ENCODE data around the gene LRTM2.

DNA sequence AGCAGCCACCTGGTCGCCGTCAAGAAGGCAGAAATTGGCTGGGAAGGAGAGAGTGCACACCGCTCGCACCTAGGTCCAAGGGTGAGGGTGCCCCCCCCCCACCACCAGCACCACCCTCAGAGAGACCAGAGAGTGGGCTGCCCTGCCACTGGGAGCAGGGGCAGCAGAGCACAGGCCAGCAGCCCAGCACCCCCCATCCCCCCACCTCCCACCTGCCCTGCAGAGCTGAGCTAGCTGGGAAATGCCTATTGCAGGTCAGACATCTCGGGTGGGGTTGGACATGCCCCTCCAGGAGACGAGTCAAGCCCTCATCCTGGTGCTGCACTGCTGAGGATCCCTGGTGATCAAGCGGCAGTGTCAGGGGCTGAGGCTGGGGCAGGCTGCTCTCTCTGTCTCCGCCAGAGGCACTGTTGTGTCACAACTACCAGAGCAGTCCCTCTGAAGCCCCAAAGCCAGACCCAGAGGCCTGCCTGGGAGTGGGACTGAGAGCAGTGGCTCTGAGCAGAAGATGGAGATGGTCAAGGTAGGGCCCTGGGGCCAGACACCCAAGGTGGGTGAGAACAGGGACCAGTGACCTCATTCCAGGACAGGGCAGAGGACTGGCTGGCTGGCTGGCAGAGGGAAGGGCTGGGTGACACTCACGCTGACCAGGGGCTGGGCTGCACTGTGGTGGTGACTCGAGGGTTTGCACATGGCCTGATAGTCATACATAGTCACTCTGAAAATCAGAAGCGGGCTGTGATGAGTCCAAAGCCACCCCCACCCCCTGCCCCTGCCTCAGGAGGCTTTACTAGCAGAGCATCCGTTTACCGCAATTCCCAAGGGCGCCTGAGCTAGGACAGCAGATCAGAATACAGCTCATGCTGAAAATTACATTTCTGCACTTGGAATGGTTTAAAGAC, 19.7 kb upstream of the LRTM2 start:
- TF ChIP-seq, protein P1, sequence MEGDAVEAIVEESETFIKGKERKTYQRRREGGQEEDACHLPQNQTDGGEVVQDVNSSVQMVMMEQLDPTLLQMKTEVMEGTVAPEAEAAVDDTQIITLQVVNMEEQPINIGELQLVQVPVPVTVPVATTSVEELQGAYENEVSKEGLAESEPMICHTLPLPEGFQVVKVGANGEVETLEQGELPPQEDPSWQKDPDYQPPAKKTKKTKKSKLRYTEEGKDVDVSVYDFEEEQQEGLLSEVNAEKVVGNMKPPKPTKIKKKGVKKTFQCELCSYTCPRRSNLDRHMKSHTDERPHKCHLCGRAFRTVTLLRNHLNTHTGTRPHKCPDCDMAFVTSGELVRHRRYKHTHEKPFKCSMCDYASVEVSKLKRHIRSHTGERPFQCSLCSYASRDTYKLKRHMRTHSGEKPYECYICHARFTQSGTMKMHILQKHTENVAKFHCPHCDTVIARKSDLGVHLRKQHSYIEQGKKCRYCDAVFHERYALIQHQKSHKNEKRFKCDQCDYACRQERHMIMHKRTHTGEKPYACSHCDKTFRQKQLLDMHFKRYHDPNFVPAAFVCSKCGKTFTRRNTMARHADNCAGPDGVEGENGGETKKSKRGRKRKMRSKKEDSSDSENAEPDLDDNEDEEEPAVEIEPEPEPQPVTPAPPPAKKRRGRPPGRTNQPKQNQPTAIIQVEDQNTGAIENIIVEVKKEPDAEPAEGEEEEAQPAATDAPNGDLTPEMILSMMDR (IDR thresholded peaks at IDR 0.05; ENCODE audit: low read depth, low read length, missing input control): peak; percentile 33
- TF ChIP-seq YY1 (IDR thresholded peaks at IDR 0.05): no peak
- no peak for TF ChIP-seq GABPA (IDR thresholded peaks at IDR 0.05 in 1 of 2, conservative IDR thresholded peaks at IDR 0.05 in 1 of 2)
- TF ChIP-seq, protein P2, sequence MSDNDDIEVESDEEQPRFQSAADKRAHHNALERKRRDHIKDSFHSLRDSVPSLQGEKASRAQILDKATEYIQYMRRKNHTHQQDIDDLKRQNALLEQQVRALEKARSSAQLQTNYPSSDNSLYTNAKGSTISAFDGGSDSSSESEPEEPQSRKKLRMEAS (IDR thresholded peaks at IDR 0.05): no peak
- TF ChIP-seq, protein P3, sequence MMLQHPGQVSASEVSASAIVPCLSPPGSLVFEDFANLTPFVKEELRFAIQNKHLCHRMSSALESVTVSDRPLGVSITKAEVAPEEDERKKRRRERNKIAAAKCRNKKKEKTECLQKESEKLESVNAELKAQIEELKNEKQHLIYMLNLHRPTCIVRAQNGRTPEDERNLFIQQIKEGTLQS (IDR thresholded peaks at IDR 0.05): no peak
- TF ChIP-seq RAD21 (IDR thresholded peaks at IDR 0.05): peak in 1 of 2 donors; percentile 72
- TF ChIP-seq, protein P4, sequence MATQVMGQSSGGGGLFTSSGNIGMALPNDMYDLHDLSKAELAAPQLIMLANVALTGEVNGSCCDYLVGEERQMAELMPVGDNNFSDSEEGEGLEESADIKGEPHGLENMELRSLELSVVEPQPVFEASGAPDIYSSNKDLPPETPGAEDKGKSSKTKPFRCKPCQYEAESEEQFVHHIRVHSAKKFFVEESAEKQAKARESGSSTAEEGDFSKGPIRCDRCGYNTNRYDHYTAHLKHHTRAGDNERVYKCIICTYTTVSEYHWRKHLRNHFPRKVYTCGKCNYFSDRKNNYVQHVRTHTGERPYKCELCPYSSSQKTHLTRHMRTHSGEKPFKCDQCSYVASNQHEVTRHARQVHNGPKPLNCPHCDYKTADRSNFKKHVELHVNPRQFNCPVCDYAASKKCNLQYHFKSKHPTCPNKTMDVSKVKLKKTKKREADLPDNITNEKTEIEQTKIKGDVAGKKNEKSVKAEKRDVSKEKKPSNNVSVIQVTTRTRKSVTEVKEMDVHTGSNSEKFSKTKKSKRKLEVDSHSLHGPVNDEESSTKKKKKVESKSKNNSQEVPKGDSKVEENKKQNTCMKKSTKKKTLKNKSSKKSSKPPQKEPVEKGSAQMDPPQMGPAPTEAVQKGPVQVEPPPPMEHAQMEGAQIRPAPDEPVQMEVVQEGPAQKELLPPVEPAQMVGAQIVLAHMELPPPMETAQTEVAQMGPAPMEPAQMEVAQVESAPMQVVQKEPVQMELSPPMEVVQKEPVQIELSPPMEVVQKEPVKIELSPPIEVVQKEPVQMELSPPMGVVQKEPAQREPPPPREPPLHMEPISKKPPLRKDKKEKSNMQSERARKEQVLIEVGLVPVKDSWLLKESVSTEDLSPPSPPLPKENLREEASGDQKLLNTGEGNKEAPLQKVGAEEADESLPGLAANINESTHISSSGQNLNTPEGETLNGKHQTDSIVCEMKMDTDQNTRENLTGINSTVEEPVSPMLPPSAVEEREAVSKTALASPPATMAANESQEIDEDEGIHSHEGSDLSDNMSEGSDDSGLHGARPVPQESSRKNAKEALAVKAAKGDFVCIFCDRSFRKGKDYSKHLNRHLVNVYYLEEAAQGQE (IDR thresholded peaks at IDR 0.05): no peak
- TF ChIP-seq, protein P5, sequence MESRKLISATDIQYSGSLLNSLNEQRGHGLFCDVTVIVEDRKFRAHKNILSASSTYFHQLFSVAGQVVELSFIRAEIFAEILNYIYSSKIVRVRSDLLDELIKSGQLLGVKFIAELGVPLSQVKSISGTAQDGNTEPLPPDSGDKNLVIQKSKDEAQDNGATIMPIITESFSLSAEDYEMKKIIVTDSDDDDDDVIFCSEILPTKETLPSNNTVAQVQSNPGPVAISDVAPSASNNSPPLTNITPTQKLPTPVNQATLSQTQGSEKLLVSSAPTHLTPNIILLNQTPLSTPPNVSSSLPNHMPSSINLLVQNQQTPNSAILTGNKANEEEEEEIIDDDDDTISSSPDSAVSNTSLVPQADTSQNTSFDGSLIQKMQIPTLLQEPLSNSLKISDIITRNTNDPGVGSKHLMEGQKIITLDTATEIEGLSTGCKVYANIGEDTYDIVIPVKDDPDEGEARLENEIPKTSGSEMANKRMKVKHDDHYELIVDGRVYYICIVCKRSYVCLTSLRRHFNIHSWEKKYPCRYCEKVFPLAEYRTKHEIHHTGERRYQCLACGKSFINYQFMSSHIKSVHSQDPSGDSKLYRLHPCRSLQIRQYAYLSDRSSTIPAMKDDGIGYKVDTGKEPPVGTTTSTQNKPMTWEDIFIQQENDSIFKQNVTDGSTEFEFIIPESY (IDR thresholded peaks at IDR 0.05): no peak
- TF ChIP-seq JUND (IDR thresholded peaks at IDR 0.05): no peak
- TF ChIP-seq FOXA1 (IDR thresholded peaks at IDR 0.05): no peak
- TF ChIP-seq RXRA (IDR thresholded peaks at IDR 0.05): no peak

Measured in liver (tissue), 3 donors.